Left kidney (tissue), 2 donors: ENCODE results near the gene PDE11A. TPM values are rescaled to one million over a fixed set of nuclear protein-coding genes. Genes with fewer than 3 reads are reported as not detected.
"Not testable (repeated sequence)": the region's sequence is repeated elsewhere in the genome, so short reads cannot be mapped to it uniquely, and the experiment has no call there.

Experiments used
- DNase-seq: peaks from one replicate; pipeline ENCODE4 v3.0.0-alpha.2; 2013
- polyA plus RNA-seq: library from polyadenylated mRNA; unstranded; fragments of 120-200 nt; gene quantifications from one replicate; pipeline ENCODE4 v1.2.1, GENCODE V29; 2013; ENCODE audit not compliant: insufficient read length

Gene PDE11A
- polyA plus RNA-seq, 1 donor, result 9.4 TPM

GRCh38 chr2:177882501-177882900 is 190.1 kb downstream of the PDE11A start:
- DNase-seq, result no peak

- DNase-seq, result no peak
These were observed 190.7 kb downstream of the PDE11A start for GRCh38 chr2:177881921-177882320.

- DNase-seq, result no peak
These were observed 191.4 kb downstream of the PDE11A start for GRCh38 chr2:177881008-177881747.

GRCh38 chr2:177880285-177880684 is 192.3 kb downstream of the PDE11A start:
- no peak for DNase-seq

GRCh38 chr2:177876950-177877349 is 195.6 kb downstream of the PDE11A start:
- DNase-seq, result no peak

GRCh38 chr2:177874686-177875085 is 197.9 kb downstream of the PDE11A start:
- DNase-seq, result no peak

- no peak for DNase-seq
These were observed 198.7 kb downstream of the PDE11A start for GRCh38 chr2:177873915-177874314.

- DNase-seq, result no peak
These were observed 200.3 kb downstream of the PDE11A start for GRCh38 chr2:177872286-177872685.

GRCh38 chr2:177869912-177870311 is 202.7 kb downstream of the PDE11A start:
- DNase-seq, result no peak

GRCh38 chr2:177869209-177869608 is 203.4 kb downstream of the PDE11A start:
- DNase-seq, result no peak

GRCh38 chr2:177868806-177869205 is 203.8 kb downstream of the PDE11A start:
- no peak for DNase-seq

- DNase-seq, result no peak
These were observed 215.0 kb downstream of the PDE11A start for GRCh38 chr2:177857538-177857937.

GRCh38 chr2:177852389-177852788 is 220.2 kb downstream of the PDE11A start:
- DNase-seq, result no peak

- DNase-seq, result no peak
These were observed 229.4 kb downstream of the PDE11A start for GRCh38 chr2:177843188-177843587.

GRCh38 chr2:177842243-177842642 is 230.3 kb downstream of the PDE11A start:
- no peak for DNase-seq

- DNase-seq, result not testable (repeated sequence)
These were observed 237.0 kb downstream of the PDE11A start for GRCh38 chr2:177835418-177836204.

GRCh38 chr2:177832611-177833433 is 239.8 kb downstream of the PDE11A start:
- DNase-seq, result no peak

- DNase-seq, result no peak
These were observed 241.6 kb downstream of the PDE11A start for GRCh38 chr2:177830881-177831386.

GRCh38 chr2:177828557-177828956 is 244.0 kb downstream of the PDE11A start:
- no peak for DNase-seq

GRCh38 chr2:177826897-177827296 is 245.7 kb downstream of the PDE11A start:
- DNase-seq, result no peak

- no peak for DNase-seq
These were observed 249.6 kb downstream of the PDE11A start for GRCh38 chr2:177822941-177823340.

- no peak for DNase-seq
These were observed 254.2 kb downstream of the PDE11A start for GRCh38 chr2:177818412-177818811.
